ENCODE measurements around the gene FSTL3. TPM values are rescaled to one million over a fixed set of nuclear protein-coding genes. Genes with fewer than 3 reads are reported as not detected.
"Not testable (repeated sequence)": the region's sequence is repeated elsewhere in the genome, so short reads cannot be mapped to it uniquely, and the experiment has no call there.

The FSTL3 gene
- polyA plus RNA-seq (2013, experiment 1 of 2): 15.9 TPM
- 11.7 TPM for polyA plus RNA-seq (2013, experiment 2 of 2)

GRCh38 chr19:676339-677105 is at the start of gene FSTL3:
FSTL3 (plus strand) TSS chr19:676392; CDS start chr19:676424, 32 bp downstream.
- H3K4me3 ChIP-seq (ENCODE audit: extremely low read depth, insufficient read depth, low read length, poor library complexity, severe bottlenecking): peak within 1 kb of the TSS; percentile 29
- WGBS, 2 experiments (ENCODE audit: insufficient coverage in 2 of 2): 20% methylated on average over 31 to 37 of the region's 63 CpGs
- H3K36me3 ChIP-seq (ENCODE audit: control insufficient read depth, insufficient read depth, low read length): no peaks in the 10 kb centered on the region
- peaks cover 9% of the 10 kb centered on the region for H3K4me1 ChIP-seq (ENCODE audit: control insufficient read depth, insufficient read depth, low read length, poor library complexity, severe bottlenecking)
- H3K27ac ChIP-seq (ENCODE audit: low read depth, low read length, severe bottlenecking): peak within 1 kb of the TSS; percentile 16
- no peaks in the 10 kb centered on the region for H3K9me3 ChIP-seq (ENCODE audit: control insufficient read depth, low read length)

- H3K36me3 ChIP-seq (ENCODE audit: control insufficient read depth, insufficient read depth, low read length): peaks cover 67% of the 10 kb centered on the region
- 98 to 100% methylated on average over 1 to 5 of the region's 7 CpGs for WGBS, 2 experiments (ENCODE audit: insufficient coverage in 2 of 2)
Measured at GRCh38 chr19:626566-626965, 49.6 kb upstream of the FSTL3 start.

GRCh38 chr19:628168-628567 is 48.0 kb upstream of the FSTL3 start:
- Histone ChIP-seq H3K4me3 (ENCODE audit: extremely low read depth, insufficient read depth, low read length, poor library complexity, severe bottlenecking) (no peak overlapping the region), H3K36me3 (ENCODE audit: control insufficient read depth, insufficient read depth, low read length) (peaks cover 59% of the 10 kb centered on the region), H3K27ac (ENCODE audit: low read depth, low read length, severe bottlenecking) (no peak overlapping the region), H3K4me1 (ENCODE audit: control insufficient read depth, insufficient read depth, low read length, poor library complexity, severe bottlenecking) (peaks cover 4% of the 10 kb centered on the region), H3K9me3 (ENCODE audit: control insufficient read depth, low read length) (no peaks in the 10 kb centered on the region)
- 81 to 82% methylated on average over 15 to 16 of the region's 19 CpGs for WGBS, 2 experiments (ENCODE audit: insufficient coverage in 2 of 2)

More at GRCh38 chr19:626566-626965, 49.6 kb upstream of the FSTL3 start:
- H3K27ac ChIP-seq (ENCODE audit: low read depth, low read length, severe bottlenecking); H3K4me3 ChIP-seq (ENCODE audit: extremely low read depth, insufficient read depth, low read length, poor library complexity, severe bottlenecking); H3K4me1 ChIP-seq (ENCODE audit: control insufficient read depth, insufficient read depth, low read length, poor library complexity, severe bottlenecking); H3K9me3 ChIP-seq (ENCODE audit: control insufficient read depth, low read length): not testable (repeated sequence)

- H3K36me3 ChIP-seq (ENCODE audit: control insufficient read depth, insufficient read depth, low read length): peaks cover 48% of the 10 kb centered on the region
- H3K27ac ChIP-seq (ENCODE audit: low read depth, low read length, severe bottlenecking); H3K9me3 ChIP-seq (ENCODE audit: control insufficient read depth, low read length); H3K4me1 ChIP-seq (ENCODE audit: control insufficient read depth, insufficient read depth, low read length, poor library complexity, severe bottlenecking); H3K4me3 ChIP-seq (ENCODE audit: extremely low read depth, insufficient read depth, low read length, poor library complexity, severe bottlenecking): not testable (repeated sequence)
- 96 to 97% methylated on average over 20 to 21 of the region's 25 CpGs for WGBS, 2 experiments (ENCODE audit: insufficient coverage in 2 of 2)
Measured at GRCh38 chr19:629515-629914, 46.7 kb upstream of the FSTL3 start.

GRCh38 chr19:629961-630714 is 46.1 kb upstream of the FSTL3 start:
- H3K9me3 ChIP-seq (ENCODE audit: control insufficient read depth, low read length): no peaks in the 10 kb centered on the region
- H3K36me3 ChIP-seq (ENCODE audit: control insufficient read depth, insufficient read depth, low read length): peaks cover 42% of the 10 kb centered on the region
- no peak overlapping the region for H3K4me3 ChIP-seq (ENCODE audit: extremely low read depth, insufficient read depth, low read length, poor library complexity, severe bottlenecking)
- no peak overlapping the region for H3K27ac ChIP-seq (ENCODE audit: low read depth, low read length, severe bottlenecking)
- 95 to 98% methylated on average over 26 to 27 of the region's 30 CpGs for WGBS, 2 experiments (ENCODE audit: insufficient coverage in 2 of 2)
- H3K4me1 ChIP-seq (ENCODE audit: control insufficient read depth, insufficient read depth, low read length, poor library complexity, severe bottlenecking): peaks cover 7% of the 10 kb centered on the region

- Histone ChIP-seq H3K36me3 (ENCODE audit: control insufficient read depth, insufficient read depth, low read length) (peaks cover 31% of the 10 kb centered on the region), H3K9me3 (ENCODE audit: control insufficient read depth, low read length) (no peaks in the 10 kb centered on the region), H3K4me1 (ENCODE audit: control insufficient read depth, insufficient read depth, low read length, poor library complexity, severe bottlenecking) (peaks cover 7% of the 10 kb centered on the region), H3K4me3 (ENCODE audit: extremely low read depth, insufficient read depth, low read length, poor library complexity, severe bottlenecking) (peak overlapping the region; percentile 74), H3K27ac (ENCODE audit: low read depth, low read length, severe bottlenecking) (peak overlapping the region; percentile 18)
- 1 to 2% methylated on average over 31 to 33 of the region's 35 CpGs for WGBS, 2 experiments (ENCODE audit: insufficient coverage in 2 of 2)
Measured at GRCh38 chr19:632579-633067, 43.6 kb upstream of the FSTL3 start.

- WGBS, 2 experiments (ENCODE audit: insufficient coverage in 2 of 2): 0 to 1% methylated on average over 41 to 66 of the region's 67 CpGs
- Histone ChIP-seq H3K9me3 (ENCODE audit: control insufficient read depth, low read length) (no peaks in the 10 kb centered on the region), H3K36me3 (ENCODE audit: control insufficient read depth, insufficient read depth, low read length) (peaks cover 25% of the 10 kb centered on the region), H3K4me3 (ENCODE audit: extremely low read depth, insufficient read depth, low read length, poor library complexity, severe bottlenecking) (peak within 1 kb of the TSS; percentile 74), H3K4me1 (ENCODE audit: control insufficient read depth, insufficient read depth, low read length, poor library complexity, severe bottlenecking) (peaks cover 7% of the 10 kb centered on the region), H3K27ac (ENCODE audit: low read depth, low read length, severe bottlenecking) (peak within 1 kb of the TSS; percentile 64)
Measured at GRCh38 chr19:633068-633785, 43.0 kb upstream of the FSTL3 start, which contains the start of gene POLRMT. POLRMT (minus strand) TSS chr19:633537; CDS start chr19:633512, 25 bp downstream.

- peak overlapping the region; percentile 64 for H3K27ac ChIP-seq (ENCODE audit: low read depth, low read length, severe bottlenecking)
- H3K4me1 ChIP-seq (ENCODE audit: control insufficient read depth, insufficient read depth, low read length, poor library complexity, severe bottlenecking): peaks cover 7% of the 10 kb centered on the region
- peak overlapping the region; percentile 74 for H3K4me3 ChIP-seq (ENCODE audit: extremely low read depth, insufficient read depth, low read length, poor library complexity, severe bottlenecking)
- 33 to 34% methylated on average over 23 to 26 of the region's 32 CpGs for WGBS, 2 experiments (ENCODE audit: insufficient coverage in 2 of 2)
- no peaks in the 10 kb centered on the region for H3K9me3 ChIP-seq (ENCODE audit: control insufficient read depth, low read length)
- peaks cover 17% of the 10 kb centered on the region for H3K36me3 ChIP-seq (ENCODE audit: control insufficient read depth, insufficient read depth, low read length)
Measured at GRCh38 chr19:633786-634639, 42.2 kb upstream of the FSTL3 start.

GRCh38 chr19:634975-635652 is 41.1 kb upstream of the FSTL3 start:
- Histone ChIP-seq H3K9me3 (ENCODE audit: control insufficient read depth, low read length) (no peaks in the 10 kb centered on the region), H3K36me3 (ENCODE audit: control insufficient read depth, insufficient read depth, low read length) (peaks cover 13% of the 10 kb centered on the region), H3K27ac (ENCODE audit: low read depth, low read length, severe bottlenecking) (no peak overlapping the region), H3K4me1 (ENCODE audit: control insufficient read depth, insufficient read depth, low read length, poor library complexity, severe bottlenecking) (peaks cover 7% of the 10 kb centered on the region), H3K4me3 (ENCODE audit: extremely low read depth, insufficient read depth, low read length, poor library complexity, severe bottlenecking) (no peak overlapping the region)
- WGBS, 2 experiments (ENCODE audit: insufficient coverage in 2 of 2): 89 to 92% methylated on average over 13 to 16 of the region's 16 CpGs
